ENCODE data around the gene EZR. TPM values are rescaled to one million over a fixed set of nuclear protein-coding genes. Genes with fewer than 3 reads are reported as not detected.

EZR gene
- total RNA-seq, 4 donors from 2014 or later: 201 to 515 (median 470) TPM

DNA sequence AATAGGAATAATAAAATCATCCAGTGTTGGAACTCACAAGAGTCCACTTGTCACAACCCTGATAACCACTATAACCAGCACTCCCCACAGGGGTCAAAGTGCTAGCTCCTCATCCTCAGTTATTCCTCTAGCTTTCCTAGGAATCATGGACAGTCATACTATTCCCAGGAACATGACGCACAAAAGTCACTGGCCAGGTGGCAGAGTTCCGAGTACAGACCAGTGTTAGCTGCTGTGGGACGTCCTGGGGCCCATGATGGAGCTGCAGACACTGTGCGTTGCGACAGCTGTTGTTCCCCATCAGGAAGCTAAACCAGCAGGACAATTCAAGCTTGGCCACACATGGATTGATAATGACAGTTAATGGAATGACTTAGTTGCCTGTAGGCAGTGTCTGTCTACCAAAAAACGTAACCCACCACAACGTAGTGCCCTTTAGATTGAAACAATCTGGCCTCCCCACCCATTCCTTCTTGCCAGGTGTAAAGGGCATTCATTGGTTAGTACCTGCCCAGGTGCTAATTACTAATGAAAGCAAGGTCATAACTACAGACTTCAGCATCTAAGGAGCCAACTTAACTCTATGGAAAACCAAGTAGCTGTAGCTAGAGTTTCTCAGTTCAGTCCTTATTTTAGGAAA lies 17.4 kb downstream of the EZR start:
- peak; percentile 16 to 90 (median 85) for DNase-seq
- Histone ChIP-seq H3K36me3 (no peaks in the 10 kb centered on the region), H3K4me1 (peaks cover 0 to 78% (median 36%) of the 10 kb centered on the region in 4 donors), H3K27ac (peak overlapping the region; percentile 28 to 91 (median 65)), H3K4me3 (no peak overlapping the region), H3K27me3 (no peaks in the 10 kb centered on the region), H3K9me3 (no peaks in the 10 kb centered on the region)
- peak; percentile 31 to 77 for TF ChIP-seq POLR2A (IDR thresholded peaks at IDR 0.05)
- TF ChIP-seq, protein P1, sequence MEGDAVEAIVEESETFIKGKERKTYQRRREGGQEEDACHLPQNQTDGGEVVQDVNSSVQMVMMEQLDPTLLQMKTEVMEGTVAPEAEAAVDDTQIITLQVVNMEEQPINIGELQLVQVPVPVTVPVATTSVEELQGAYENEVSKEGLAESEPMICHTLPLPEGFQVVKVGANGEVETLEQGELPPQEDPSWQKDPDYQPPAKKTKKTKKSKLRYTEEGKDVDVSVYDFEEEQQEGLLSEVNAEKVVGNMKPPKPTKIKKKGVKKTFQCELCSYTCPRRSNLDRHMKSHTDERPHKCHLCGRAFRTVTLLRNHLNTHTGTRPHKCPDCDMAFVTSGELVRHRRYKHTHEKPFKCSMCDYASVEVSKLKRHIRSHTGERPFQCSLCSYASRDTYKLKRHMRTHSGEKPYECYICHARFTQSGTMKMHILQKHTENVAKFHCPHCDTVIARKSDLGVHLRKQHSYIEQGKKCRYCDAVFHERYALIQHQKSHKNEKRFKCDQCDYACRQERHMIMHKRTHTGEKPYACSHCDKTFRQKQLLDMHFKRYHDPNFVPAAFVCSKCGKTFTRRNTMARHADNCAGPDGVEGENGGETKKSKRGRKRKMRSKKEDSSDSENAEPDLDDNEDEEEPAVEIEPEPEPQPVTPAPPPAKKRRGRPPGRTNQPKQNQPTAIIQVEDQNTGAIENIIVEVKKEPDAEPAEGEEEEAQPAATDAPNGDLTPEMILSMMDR (IDR thresholded peaks at IDR 0.05): peak in 2 of 6 experiments; percentile 10 to 20

- Histone ChIP-seq H3K9me3 (no peaks in the 10 kb centered on the region), H3K4me1 (peaks cover 4 to 84% (median 37%) of the 10 kb centered on the region in 4 donors), H3K27me3 (no peaks in the 10 kb centered on the region), H3K36me3 (no peaks in the 10 kb centered on the region), H3K27ac (peak overlapping the region; percentile 55 to 91 (median 68)), H3K4me3 (peak overlapping the region in 2 of 4 donors; percentile 9 to 13)
- TF ChIP-seq POLR2A (IDR thresholded peaks at IDR 0.05): peak in 1 of 2 donors; percentile 76
- TF ChIP-seq, protein P1 (IDR thresholded peaks at IDR 0.05): peak in 3 of 6 experiments; percentile 29 to 45 (median 30)
- peak in 2 of 3 donors; percentile 67 to 73 for DNase-seq
Measured at GRCh38 chr6:158799051-158799792, 19.9 kb downstream of the EZR start.

DNA sequence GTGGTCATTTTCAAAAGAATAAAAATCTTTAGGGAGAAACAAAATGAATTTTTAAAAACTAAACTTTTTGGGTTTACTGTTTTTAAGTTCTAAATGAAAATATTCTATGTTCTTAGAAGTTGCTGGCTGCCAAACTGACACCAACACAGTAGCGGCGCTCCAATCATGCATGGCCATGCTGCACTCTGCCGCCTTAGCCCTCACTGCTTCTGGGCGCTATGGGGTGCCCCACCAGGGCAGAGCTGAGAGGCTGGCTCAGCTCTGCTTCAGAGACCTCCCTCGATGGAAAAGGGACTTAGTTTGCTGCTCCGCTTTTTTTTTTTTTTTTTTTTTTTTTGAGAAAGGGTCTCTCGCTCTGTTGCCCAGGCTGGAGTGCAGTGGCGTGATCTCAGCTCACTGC lies 20.9 kb downstream of the EZR start:
- Histone ChIP-seq H3K4me3 (no peak overlapping the region), H3K36me3 (no peaks in the 10 kb centered on the region), H3K9me3 (no peaks in the 10 kb centered on the region), H3K27me3 (no peaks in the 10 kb centered on the region), H3K27ac (peak overlapping the region; percentile 55 to 91 (median 68)), H3K4me1 (peaks cover 11 to 93% (median 40%) of the 10 kb centered on the region in 4 donors)
- DNase-seq: peak in 1 of 3 donors; percentile 60
- no peak for TF ChIP-seq POLR2A (IDR thresholded peaks at IDR 0.05)
- TF ChIP-seq, protein P1 (IDR thresholded peaks at IDR 0.05): no peak

DNA sequence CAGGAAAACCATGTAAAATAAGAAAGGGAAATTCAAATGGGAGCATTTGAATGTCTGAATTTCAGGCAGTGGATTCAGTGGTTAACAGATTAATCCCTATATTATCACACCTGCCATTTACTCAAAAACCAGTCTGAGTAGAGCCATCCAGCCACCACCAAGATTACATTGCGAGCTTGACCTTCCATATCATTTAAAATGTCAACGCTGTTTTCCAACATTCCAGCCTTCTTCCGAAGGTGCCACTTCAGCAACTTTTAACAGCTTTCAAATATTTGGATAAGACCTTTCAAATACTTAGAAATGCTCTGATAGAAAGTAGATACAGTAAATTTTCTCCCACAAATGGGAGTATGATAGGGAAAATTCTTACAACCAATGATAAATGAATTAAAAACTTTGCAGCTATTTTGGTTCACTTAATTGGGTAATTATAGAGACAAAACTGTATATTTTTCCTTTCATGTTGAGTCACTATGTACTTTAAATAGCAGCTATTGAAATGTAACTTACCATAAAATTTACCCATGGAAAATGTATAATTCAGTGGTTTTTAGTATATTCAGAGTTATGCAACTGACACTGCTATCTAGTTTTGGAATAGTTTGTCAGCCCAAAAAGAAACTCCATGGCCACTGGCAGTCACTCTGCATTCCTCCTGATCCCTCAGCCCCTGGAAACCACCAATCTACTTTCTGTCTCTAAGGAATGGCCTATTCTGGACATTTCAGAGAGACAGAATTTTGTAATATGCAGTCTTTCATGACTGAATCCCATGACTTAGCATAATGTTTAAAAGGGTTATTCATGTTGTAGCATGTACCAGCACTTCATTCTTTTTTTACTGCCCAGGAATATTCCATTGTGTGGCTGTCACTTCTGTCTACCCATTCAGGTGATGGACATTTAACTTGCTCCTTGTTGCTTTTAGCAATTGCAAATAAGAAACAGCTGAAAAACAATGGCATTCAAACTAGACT lies 21.5 kb downstream of the EZR start:
- Histone ChIP-seq H3K27me3 (no peaks in the 10 kb centered on the region), H3K4me1 (peaks cover 11 to 89% (median 37%) of the 10 kb centered on the region in 4 donors), H3K4me3 (no peak overlapping the region), H3K36me3 (no peaks in the 10 kb centered on the region), H3K9me3 (no peaks in the 10 kb centered on the region), H3K27ac (peak overlapping the region; percentile 55 to 84 (median 68))
- no peak for DNase-seq
- TF ChIP-seq, protein P1 (IDR thresholded peaks at IDR 0.05): no peak
- TF ChIP-seq POLR2A (IDR thresholded peaks at IDR 0.05): no peak

GRCh38 chr6:158796353-158796752 lies 22.8 kb downstream of the EZR start:
- no peak for DNase-seq
- Histone ChIP-seq H3K27me3 (no peaks in the 10 kb centered on the region), H3K36me3 (no peaks in the 10 kb centered on the region), H3K9me3 (no peaks in the 10 kb centered on the region), H3K27ac (peak overlapping the region in 3 of 4 donors; percentile 6 to 84 (median 33)), H3K4me1 (peaks cover 11 to 86% (median 31%) of the 10 kb centered on the region in 4 donors), H3K4me3 (no peak overlapping the region)
- TF ChIP-seq, protein P1 (IDR thresholded peaks at IDR 0.05): no peak
- TF ChIP-seq POLR2A (IDR thresholded peaks at IDR 0.05): no peak

Data from Peyer's patch (tissue), 4 donors.